NCI-H2196 (cell line): ENCODE data around the gene CACNA2D2.
A peak's percentile ranks its signal among the peaks of the same experiment; 100 is the strongest.

Experiments
- DNase-seq: peaks from one replicate; lab custom pipeline; 2025; ENCODE audit not compliant: unreplicated experiment; lab: John Stamatoyannopoulos, UW

The CACNA2D2 gene

GRCh38 chr3:50334339-50335075 is 168.9 kb downstream of the CACNA2D2 start:
- no peak for DNase-seq

DNA sequence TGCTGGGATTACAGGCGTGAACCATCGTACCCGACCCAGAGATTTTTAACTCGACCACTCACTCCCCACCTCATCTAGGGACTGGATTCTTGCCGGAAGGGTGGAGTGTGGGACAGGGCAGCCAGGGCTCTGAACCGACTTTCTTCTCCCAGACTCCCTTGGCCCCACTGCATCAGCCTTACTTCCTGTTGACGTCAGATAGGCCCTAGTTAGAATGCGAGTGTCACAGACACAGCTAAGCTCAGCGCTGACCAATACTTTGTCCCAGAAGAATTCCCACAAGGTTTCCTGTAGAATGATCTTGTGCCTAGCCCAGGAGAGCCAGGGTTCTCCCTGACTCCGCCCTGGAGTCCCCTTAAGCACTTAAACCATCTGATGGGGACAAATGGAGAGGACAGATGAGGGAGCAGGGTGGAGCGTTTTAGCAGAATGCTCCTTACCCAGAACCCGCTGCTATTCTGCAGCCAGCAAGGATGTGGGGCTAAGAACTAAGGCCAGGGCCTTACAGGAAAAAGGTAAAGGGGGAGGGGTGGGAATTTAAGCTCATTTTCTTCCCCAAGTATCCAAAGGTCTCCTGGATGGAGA is 169.6 kb downstream of the CACNA2D2 start:
- no peak for DNase-seq

- no peak for DNase-seq
Measured at GRCh38 chr3:50331364-50331907, 172.0 kb downstream of the CACNA2D2 start.

GRCh38 chr3:50330330-50330729 is 173.1 kb downstream of the CACNA2D2 start:
- DNase-seq, result no peak

DNA sequence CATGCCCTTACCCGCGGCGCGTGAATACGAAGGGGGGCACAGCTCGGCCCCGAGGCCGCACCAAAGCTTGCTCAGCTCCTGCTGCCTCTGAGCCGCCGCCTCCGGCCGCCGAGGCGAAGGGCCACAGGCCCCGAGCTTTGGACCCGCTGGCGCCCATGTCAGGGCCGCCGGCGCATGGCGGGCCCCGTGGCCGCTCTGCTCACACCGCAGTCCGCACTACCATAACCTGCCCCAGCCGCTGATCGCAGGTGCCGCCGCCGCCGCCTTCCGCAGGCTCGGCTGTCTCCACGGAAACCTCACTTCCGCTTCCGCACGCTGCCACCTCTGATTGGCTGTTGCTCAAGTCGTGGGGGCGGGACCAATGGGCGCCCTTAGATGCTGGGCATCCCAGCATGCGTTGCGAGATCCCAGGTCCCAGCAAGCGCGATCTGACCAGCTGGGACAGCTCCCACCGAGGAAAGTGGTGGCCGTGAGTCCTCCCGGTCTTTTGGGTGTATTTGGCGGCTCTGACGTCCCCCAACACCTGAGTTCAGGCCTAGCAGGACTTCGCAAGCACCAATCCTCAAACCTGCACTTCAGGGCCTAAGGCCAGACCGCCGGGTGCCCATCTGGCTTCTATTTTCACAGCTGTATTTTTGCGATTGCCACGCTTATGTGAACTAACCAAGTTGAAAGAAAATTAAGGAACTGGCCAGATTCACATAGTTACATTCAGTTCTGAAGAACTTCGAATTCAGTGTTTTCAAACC is 175.3 kb downstream of the CACNA2D2 start, which contains the start of gene TUSC2:
TUSC2 (minus strand) TSS at position 281 of the 749 bp plus-strand sequence; CDS start at position 157, 124 bp downstream.
- peak; percentile 89 for DNase-seq

- no peak for DNase-seq
Measured at GRCh38 chr3:50327129-50327528, 176.3 kb downstream of the CACNA2D2 start.

DNA sequence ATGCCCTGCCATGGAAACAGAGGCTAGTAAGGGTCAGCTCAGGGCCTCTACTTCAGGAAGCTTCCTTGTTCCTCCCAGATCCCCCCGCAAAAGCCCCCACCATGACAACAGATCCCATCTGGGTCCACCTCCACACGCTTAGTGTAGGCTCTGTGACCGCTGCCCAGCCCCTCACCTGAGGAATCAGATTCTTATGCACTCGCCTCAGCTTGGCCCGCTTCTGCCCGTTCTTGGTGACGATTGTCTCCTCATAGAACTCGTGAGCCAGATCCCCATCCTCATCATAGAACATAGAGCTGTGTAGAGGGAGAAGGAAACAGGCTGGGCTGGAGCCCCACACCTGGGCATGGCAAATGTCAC is 177.3 kb downstream of the CACNA2D2 start:
- DNase-seq, result no peak

DNA sequence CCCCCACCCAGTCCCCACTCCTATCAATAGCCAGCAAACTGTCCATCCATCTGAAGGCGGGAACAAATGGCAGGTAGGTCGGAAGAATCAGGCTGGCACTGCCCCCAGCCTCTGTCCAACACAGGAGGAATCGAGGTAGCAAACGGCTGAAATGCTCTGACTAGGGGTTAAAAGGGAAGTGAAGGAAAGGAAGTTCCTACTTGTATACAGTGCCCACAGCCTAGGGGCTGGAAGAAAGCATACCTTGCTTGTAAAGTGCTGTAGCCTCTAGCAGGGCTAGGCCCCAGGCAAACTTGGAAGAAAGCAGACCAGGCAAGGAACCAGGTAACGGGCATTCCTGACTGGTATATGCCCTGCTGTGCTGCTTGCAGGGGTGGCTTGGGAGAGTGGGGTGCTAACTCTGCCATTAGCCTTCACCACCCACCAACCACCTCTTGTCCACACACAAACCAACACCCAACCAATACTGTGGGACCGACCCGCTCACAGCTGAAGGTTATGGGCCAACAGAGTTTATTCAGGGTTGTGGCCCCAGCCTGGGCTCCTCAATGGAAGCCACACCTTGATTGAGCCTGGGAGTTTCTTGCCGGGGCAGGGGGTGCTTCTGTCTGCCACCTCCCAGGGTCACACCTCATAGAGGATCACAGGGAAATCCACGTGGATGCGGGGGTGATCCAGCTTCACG is 177.8 kb downstream of the CACNA2D2 start:
- no peak for DNase-seq

DNA sequence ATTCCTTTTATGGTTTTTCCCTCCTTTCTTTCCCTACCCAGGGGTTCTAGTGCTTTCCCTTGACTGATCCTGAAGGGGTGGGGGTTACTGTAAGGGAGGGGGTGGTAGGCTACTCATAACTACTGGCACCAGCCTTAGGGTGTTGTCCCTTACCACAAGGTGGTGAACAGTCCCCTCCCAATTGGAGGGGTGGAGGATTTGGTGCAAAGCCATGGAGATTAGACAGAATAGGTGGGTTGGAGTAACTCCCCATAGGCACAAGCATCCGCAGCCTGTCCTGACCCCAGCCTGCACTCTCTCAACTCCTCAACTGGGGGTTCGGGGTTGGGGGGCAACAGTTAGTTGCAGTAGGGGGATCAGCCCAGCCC is 178.3 kb downstream of the CACNA2D2 start:
- no peak for DNase-seq

GRCh38 chr3:50324351-50325112 is 178.9 kb downstream of the CACNA2D2 start:
- peak; percentile 63 for DNase-seq

DNA sequence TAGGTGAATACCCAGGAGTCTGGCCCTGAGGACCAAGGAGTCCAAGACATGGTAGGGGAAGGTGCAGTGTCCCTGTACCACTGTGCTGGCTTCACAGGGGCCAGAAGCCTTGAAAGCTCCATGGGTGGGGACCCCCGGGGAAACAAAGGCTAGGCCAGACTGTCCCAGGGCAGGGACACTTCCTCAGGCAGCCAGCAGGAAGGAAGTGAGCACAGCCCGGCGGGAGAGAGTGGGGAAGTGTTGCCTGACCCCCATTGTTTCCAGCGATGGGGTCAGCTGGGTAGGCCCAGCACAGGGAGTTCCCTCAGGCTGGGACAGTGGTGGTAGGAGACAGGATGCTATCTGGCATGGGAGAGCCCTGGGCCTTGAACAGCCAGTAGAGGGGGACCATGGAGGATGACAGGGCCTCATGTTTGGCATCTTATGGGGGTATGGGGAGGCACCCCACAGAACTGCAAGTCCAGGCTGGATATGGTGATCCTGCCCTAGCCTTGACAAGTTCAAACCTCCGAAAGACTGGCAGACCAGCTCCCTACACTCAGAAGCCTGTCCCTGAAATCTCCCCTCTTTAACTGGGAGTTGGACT is 179.7 kb downstream of the CACNA2D2 start:
- DNase-seq, result no peak

GRCh38 chr3:50323092-50323600 is 180.3 kb downstream of the CACNA2D2 start:
- DNase-seq, result no peak

DNA sequence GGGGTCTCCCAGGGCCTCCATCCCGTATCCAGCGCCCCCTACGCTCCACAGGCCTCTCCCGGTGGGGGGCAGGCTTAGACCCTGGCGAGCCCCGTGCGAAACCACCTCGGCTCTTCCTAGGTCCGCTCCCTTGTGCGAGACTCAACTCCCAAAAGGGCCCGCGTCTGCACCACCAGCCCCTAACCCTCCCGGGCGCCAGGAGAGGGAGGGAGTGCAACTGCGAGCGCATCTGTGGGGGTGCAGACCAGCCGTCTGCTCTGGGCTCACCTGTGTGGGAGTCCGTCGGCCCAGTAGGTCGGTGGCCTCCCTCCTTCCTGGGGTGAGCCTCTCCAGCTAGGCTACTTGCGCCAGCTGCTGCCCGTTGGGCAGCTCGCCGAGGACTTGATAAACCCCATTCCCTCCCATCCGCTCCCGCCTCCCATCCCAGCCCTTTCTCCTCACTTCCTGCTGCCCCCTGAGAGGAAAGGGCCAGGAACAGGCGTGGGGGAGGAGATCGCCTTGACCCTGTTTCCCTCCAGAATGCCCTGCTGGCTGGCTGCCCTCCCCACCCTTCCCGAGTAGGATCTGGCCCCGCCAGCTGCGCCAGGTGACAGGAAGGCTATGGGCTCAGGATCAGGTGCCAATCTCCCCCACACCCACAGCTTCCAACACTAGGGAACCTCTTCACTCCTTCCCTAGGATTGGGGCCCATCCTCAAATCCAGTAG is 180.9 kb downstream of the CACNA2D2 start, which contains the start of gene HYAL2:
HYAL2 (minus strand) TSS at position 360 of the 706 bp plus-strand sequence. CDS start 2,256 bp downstream, outside the sequence.
- peak; percentile 54 for DNase-seq

GRCh38 chr3:50322115-50322385 is 181.4 kb downstream of the CACNA2D2 start:
- DNase-seq, result no peak

DNA sequence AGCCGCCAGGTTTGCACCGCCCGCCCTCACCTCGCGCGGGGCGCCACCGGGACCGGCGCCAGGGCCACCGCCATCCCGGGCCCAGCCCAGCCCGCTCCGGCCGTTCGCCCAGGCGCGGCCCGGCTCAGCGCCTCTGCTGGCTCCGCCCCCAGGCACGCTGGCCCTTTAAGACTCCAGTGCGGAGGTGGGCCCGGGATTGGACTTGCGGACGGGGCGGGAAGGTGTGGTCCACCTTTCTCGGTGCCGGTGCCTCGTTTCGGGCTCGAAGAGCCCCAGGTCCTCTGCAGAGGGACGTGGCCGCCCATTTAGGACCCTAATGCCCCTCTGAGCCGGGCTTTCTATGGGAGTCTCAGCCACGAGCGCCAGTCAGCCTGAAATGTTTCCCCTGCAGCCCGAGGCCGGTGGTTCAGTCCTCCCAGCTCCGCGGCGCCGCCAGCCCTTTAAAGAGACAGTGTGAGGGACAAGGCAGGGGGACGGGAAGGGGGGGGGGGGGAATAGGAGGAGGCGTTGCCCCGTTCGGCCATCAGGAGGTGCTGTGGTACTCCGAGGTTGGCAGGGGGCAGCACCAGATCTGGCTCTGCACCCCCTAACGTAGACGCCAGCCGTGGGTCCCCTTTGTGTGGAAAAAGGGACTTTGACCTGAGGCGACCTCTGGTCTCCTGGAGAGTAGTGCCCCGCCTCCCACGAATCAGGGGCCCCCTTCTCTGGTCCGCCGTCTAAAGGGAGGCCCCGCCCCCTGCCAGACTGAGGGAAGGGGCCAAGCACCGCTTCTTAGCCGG is 181.9 kb downstream of the CACNA2D2 start:
- peak; percentile 74 for DNase-seq

DNA sequence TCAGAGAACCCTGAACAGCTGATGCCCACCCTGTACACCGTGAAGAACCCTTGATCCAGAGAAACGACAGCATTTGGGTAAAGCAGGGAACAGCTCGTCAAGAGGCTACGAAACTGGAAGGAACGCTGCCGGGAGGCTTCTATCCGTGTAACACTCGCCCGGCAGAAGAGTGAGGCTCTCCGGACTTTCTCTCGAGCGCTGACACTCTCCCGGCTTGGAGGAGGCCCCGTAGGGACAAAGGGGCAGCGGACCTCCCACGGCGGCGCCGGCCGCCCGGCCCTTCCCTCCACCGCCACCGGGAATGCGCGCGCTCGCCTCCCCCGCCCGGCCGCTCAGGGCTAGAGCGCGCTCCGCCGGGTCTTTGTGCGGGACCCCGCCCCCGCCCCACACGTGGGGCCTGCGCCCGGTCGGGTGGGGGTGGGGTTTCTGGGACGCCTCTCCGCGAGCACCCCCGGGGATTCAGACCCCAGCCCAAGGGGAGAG is 182.5 kb downstream of the CACNA2D2 start:
- peak; percentile 58 for DNase-seq

GRCh38 chr3:50319894-50320625 is 183.4 kb downstream of the CACNA2D2 start:
- DNase-seq, result no peak
